ENCODE results near the gene SDC3.
"Not testable (repeated sequence)": the region's sequence is repeated elsewhere in the genome, so short reads cannot be mapped to it uniquely, and the experiment has no call there.

The SDC3 gene, protein sequence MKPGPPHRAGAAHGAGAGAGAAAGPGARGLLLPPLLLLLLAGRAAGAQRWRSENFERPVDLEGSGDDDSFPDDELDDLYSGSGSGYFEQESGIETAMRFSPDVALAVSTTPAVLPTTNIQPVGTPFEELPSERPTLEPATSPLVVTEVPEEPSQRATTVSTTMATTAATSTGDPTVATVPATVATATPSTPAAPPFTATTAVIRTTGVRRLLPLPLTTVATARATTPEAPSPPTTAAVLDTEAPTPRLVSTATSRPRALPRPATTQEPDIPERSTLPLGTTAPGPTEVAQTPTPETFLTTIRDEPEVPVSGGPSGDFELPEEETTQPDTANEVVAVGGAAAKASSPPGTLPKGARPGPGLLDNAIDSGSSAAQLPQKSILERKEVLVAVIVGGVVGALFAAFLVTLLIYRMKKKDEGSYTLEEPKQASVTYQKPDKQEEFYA

DNA sequence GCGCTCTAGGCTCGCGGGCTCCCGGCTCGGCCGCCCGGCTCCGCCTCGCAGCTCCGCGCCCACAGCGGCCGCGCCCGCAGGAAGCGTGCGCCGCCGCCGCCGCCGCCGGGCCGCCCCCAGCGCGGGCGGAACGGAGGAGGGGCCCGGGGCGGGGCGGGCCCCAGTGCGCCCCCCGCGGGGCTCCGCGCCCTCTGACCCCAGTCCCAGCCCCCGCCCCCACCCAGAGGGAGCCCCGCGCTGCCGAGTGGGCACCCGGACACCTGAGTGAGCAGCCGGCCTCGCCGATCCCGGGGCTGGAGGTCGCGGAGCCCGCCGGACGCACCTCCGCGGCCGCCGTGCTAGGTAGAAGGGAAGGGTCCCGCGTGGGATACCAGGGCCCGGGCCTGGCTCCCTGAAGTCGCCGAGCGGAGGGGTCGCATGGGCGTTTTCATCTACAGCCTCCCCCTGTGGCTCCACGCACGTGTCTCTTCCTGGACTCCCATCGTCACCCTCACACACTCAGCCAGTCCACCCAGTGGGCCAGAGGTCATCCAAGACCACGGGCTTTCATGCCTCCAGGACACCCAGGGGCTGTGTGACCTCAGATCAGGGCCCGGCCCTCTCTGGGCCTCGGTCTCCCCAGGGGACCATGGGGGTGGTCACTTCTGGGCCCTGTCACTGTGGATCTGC, at the start of gene SDC3:
TSS of gene SDC3 (minus strand) at position 63 of the 669 bp plus-strand sequence. CDS start 172 bp downstream, outside the sequence.
- H3K4me1 Mint-ChIP-seq (ENCODE audit: low read depth), result peaks cover 17% of the 10 kb centered on the region
- peak within 1 kb of the TSS; percentile 77 for H3K4me3 Mint-ChIP-seq
- no peaks in the 10 kb centered on the region for H3K9me3 Mint-ChIP-seq
- H3K27ac Mint-ChIP-seq, result peak within 1 kb of the TSS; percentile 83
- no peaks in the 10 kb centered on the region for H3K36me3 Mint-ChIP-seq (ENCODE audit: low read depth)
- H3K27me3 Mint-ChIP-seq, result peaks cover 46% of the 10 kb centered on the region

DNA sequence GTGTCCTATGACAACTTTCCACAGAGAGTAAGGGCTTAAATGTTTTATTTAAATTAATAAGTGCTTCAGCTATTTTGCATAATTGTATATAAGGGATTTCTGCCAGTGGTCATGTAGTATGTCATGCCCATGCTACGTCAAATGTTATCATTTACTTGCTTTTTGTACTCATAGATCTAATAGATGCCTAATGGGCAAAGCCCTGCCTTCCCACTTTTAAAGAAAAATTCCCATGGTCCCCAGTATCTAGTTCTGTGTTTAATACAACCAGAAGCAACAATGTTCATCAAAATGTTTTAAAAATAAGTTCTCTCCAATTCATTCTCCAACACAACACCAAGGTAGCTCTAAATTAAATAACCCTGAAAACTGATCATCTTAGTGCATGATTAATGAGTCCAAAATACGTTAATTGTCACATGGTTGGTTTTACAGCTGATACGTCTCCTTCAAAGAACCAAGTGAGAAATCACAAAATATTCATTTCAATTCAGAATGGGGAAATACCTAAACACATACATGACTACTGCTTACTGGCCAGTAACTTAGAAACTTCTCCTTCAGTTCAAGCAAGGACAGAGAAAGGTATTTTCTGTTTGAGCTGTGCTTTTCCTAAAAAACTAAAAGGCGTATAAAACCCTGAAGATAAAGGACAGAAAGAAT, 49.1 kb upstream of the SDC3 start:
- Mint-ChIP-seq H3K4me3 (no peak overlapping the region), H3K27me3 (no peaks in the 10 kb centered on the region), H3K9me3 (no peaks in the 10 kb centered on the region), H3K4me1 (ENCODE audit: low read depth) (peaks cover 17% of the 10 kb centered on the region), H3K36me3 (ENCODE audit: low read depth) (peaks cover 69% of the 10 kb centered on the region), H3K27ac (no peak overlapping the region)

DNA sequence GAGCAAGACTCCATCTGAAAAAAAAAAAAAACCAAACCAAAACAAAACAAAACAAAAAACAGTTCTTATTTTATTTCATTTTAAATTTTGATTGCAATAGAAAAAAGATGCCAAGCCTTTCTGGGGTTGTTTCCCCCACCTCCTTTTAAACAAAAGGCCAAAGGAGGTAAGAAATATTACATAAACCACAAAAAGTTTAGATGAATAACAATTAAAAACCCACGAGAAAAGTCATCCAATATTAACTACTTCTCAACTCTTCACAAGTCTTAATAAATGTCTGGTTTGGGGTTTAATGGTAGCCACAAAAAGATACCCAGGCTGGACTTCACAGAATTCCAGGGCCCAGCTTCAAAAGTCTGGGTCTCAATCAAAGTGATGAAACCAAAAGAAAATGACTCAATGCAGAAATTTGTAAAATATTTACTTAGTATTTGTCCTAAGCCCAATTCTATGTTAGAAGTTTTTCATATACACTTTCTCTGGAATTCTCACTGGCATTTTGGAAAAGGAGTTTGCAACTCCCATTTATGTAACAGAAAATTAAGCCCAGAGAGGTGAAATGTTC, 47.0 kb upstream of the SDC3 start:
- H3K36me3 Mint-ChIP-seq (ENCODE audit: low read depth), result peaks cover 77% of the 10 kb centered on the region
- no peaks in the 10 kb centered on the region for H3K9me3 Mint-ChIP-seq
- no peaks in the 10 kb centered on the region for H3K27me3 Mint-ChIP-seq
- no peak overlapping the region for H3K27ac Mint-ChIP-seq
- H3K4me3 Mint-ChIP-seq, result no peak overlapping the region
- H3K4me1 Mint-ChIP-seq (ENCODE audit: low read depth), result peaks cover 22% of the 10 kb centered on the region

DNA sequence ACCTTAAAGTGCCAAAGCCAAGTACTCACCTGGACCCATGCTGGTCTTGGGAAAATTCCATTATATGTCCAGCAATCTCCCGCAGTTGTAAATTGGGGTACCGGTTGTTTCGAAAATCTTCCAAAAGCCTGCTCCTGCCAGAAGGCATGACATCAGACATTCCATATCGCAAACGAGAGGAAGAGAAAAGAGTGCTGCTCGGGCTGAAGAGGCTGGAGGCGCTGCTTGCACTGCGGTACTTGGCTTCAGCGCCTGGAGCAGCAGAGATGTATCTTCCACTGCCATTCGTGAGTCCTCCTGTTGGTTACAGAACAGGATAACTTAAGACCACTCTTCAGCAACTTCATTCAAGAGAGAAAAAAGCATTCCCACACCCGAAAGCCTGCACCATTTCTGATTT, 45.1 kb upstream of the SDC3 start:
- no peak overlapping the region for H3K4me3 Mint-ChIP-seq
- H3K9me3 Mint-ChIP-seq, result no peaks in the 10 kb centered on the region
- H3K27ac Mint-ChIP-seq, result no peak overlapping the region
- peaks cover 16% of the 10 kb centered on the region for H3K4me1 Mint-ChIP-seq (ENCODE audit: low read depth)
- H3K36me3 Mint-ChIP-seq (ENCODE audit: low read depth), result peaks cover 75% of the 10 kb centered on the region
- no peaks in the 10 kb centered on the region for H3K27me3 Mint-ChIP-seq

DNA sequence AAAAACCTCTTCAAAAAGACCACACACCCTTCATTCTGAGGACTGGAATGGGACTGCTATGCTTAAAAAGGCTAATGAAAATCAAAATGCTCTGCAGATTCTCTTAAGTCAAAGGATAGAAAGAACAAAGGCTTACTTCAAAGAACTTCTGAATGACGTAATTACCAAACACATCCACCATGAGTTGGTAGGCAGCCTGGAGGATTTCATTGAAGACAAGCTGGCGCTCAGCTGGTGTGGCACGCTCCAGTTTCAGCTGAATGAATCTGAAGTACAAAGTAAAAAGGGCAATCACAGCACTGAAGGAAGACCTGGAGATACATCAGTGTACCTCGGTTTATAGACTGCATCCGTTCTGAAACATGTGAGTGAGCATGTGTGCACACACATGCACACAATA, 43.5 kb upstream of the SDC3 start:
- Mint-ChIP-seq H3K36me3 (ENCODE audit: low read depth) (peaks cover 76% of the 10 kb centered on the region), H3K9me3 (no peaks in the 10 kb centered on the region), H3K27ac (no peak overlapping the region), H3K4me3 (no peak overlapping the region), H3K27me3 (no peaks in the 10 kb centered on the region), H3K4me1 (ENCODE audit: low read depth) (peaks cover 8% of the 10 kb centered on the region)

DNA sequence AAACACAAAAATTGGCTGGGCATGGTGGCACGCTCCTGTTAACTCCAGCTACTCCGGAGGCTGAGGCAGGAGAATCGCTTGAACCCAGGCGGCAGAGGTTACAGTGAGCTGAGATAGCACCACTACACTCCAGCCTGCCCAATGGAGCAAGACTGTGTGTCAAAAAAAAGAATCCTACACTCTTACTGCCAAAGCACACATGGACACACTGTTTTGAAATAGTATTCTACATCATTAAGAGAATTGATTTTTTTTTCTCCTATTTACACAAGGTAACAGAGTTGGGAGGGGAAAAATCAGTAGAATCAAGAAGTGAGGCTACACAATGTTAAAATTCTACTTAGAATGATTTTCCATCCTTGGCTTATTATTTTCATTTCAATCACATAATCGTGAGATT, 42.1 kb upstream of the SDC3 start:
- no peaks in the 10 kb centered on the region for H3K9me3 Mint-ChIP-seq
- peaks cover 78% of the 10 kb centered on the region for H3K36me3 Mint-ChIP-seq (ENCODE audit: low read depth)
- no peak overlapping the region for H3K27ac Mint-ChIP-seq
- H3K4me3 Mint-ChIP-seq, result no peak overlapping the region
- H3K4me1 Mint-ChIP-seq (ENCODE audit: low read depth), result peaks cover 8% of the 10 kb centered on the region
- H3K27me3 Mint-ChIP-seq, result no peaks in the 10 kb centered on the region

DNA sequence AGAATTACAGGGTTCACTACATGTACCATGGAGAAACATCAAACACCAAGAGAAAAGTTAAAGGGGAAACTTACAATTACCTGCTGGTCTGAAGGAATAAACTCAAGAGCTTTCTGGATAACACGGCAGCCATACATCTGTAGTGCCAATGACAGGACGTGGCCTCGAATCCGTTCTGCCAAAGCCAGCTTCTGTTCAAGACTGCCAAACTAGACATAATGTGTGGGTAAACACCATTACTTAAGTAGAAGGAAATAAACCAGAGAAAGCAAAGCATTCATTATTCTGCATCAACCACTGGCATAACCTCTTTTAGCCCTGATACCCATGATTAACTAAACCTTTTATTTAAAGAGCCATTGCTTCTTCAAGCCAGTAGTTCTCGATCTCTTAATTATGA, 41.5 kb upstream of the SDC3 start:
- Mint-ChIP-seq H3K27me3 (no peaks in the 10 kb centered on the region), H3K4me3 (no peak overlapping the region), H3K36me3 (ENCODE audit: low read depth) (peaks cover 84% of the 10 kb centered on the region), H3K9me3 (no peaks in the 10 kb centered on the region), H3K4me1 (ENCODE audit: low read depth) (peaks cover 8% of the 10 kb centered on the region), H3K27ac (no peak overlapping the region)

DNA sequence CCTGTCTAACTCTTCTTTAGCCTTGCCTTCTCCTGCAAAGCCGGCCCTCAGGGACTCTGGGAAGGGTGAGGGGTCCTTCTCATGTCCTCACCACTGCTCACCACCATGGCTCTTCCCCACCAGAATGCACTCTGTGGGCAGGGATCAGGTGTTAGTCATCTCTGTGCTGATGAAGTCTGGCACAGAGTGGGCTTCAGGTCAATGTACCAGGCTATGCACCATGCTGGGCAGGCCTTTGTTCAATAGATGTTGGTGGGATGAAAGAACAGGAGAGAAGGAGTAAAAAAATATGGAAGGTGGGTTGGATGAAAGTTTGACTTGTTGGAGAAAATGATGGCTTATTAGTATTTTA, 40.9 kb upstream of the SDC3 start:
- H3K36me3 Mint-ChIP-seq (ENCODE audit: low read depth), result peaks cover 85% of the 10 kb centered on the region
- not testable (repeated sequence) for H3K4me3 Mint-ChIP-seq; H3K27me3 Mint-ChIP-seq; H3K9me3 Mint-ChIP-seq; H3K27ac Mint-ChIP-seq; H3K4me1 Mint-ChIP-seq (ENCODE audit: low read depth)

DNA sequence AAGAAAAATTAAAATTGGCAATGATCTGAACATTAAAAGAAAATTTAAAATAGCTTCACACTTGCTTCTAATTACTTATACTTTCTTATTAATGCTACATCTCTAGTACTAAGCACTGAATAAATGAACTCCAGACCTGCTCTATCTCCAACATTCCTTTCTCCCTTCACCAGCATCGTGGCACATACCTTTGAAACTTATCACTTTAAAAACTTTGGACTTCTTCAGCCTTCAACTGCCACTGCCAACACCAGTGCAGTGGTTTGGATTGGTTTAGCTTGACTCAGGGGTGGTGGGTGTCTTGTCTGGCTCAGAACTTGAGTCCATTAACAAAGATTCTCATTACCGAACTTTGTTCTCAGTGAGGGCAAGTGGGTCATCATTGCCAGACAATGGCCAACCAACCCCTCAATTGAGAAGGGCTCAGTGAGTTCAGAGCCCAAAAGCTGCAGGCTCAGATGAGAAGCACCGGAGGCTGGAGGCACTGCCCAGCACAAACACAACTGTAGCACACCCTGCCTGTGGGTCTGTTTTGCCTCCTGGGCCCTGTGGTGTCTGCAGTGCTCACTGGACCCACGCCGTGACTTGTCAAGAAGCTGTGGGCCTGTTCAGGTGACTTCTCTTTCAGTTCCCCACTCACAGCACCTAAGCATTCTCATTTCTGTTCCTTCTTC, 40.4 kb upstream of the SDC3 start:
- H3K4me3 Mint-ChIP-seq; H3K27ac Mint-ChIP-seq; H3K27me3 Mint-ChIP-seq; H3K4me1 Mint-ChIP-seq (ENCODE audit: low read depth); H3K9me3 Mint-ChIP-seq: not testable (repeated sequence)
- H3K36me3 Mint-ChIP-seq (ENCODE audit: low read depth), result peaks cover 85% of the 10 kb centered on the region

DNA sequence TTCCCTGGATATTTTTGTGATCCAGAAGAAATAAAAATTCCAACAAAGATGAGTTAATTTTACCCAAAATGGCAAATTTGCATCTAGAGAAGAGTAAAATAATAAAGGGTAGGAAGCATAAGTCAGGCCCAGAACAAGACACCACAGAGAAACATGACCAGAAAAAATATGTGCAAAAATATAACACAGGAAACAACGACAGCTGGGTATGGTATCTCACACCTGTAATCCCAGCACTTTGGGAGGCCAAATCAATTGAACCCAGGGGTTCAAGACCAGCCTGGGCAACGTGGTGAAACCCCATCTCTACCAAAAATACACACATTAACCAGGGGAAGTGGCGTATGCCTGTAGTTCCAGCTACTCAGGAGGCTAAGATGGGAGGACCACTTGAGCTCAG, 39.7 kb upstream of the SDC3 start:
- Mint-ChIP-seq H3K27ac (peak overlapping the region; percentile 45), H3K4me3 (no peak overlapping the region), H3K9me3 (no peaks in the 10 kb centered on the region), H3K4me1 (ENCODE audit: low read depth) (peaks cover 8% of the 10 kb centered on the region), H3K27me3 (no peaks in the 10 kb centered on the region), H3K36me3 (ENCODE audit: low read depth) (peaks cover 86% of the 10 kb centered on the region)

DNA sequence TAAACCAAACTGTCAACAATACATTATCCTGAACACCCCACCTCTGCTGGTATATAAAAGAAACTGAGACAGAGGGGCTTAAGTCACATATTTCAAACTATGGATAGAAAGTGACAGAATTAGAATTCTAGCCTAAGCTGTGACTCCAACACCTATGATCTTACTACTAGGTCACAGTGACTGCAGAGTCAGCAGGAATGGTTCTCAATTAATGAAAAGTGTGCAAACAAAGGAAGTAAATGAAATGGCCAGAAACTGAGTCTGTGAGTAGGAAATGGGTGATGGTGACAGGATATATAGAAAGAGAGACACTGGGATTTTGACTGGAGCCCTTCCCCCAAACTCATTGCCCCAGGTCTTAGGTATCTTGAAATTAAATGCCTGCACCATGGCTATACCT, 38.7 kb upstream of the SDC3 start:
- no peak overlapping the region for H3K27ac Mint-ChIP-seq
- peaks cover 5% of the 10 kb centered on the region for H3K4me1 Mint-ChIP-seq (ENCODE audit: low read depth)
- no peaks in the 10 kb centered on the region for H3K9me3 Mint-ChIP-seq
- H3K4me3 Mint-ChIP-seq, result no peak overlapping the region
- no peaks in the 10 kb centered on the region for H3K27me3 Mint-ChIP-seq
- peaks cover 84% of the 10 kb centered on the region for H3K36me3 Mint-ChIP-seq (ENCODE audit: low read depth)

DNA sequence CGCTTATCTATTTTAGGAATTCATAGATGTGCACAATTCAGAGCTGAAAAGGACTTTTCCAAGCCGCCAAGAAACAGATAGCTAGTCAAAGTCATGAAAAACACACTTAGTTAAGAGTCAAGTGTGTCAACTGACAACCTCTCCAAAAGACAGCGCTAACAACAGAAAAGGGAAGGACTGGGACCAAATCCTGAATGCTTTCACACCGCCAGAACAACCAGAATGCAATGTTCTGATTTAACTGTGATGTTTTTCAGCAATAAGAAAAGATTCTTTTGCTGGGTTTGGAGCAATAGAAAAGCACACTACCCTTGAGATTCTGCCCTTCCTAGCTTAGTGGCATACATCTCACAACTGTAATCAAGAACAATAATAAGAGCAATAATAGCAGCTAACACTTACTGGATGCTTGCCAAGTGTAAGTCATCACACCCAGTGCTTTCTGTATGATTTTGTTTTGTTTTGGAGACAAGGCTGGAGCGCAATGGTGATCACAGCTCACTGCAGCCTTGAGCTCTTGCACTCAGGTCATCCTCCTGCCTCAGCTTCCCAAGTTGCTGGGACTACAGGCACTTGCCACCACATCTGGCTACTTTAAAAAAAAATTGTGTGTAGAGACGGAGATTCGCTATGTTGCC, 33.9 kb upstream of the SDC3 start:
- H3K36me3 Mint-ChIP-seq (ENCODE audit: low read depth), result peaks cover 72% of the 10 kb centered on the region
- no peaks in the 10 kb centered on the region for H3K27me3 Mint-ChIP-seq
- H3K27ac Mint-ChIP-seq, result no peak overlapping the region
- no peak overlapping the region for H3K4me3 Mint-ChIP-seq
- no peaks in the 10 kb centered on the region for H3K4me1 Mint-ChIP-seq (ENCODE audit: low read depth)
- H3K9me3 Mint-ChIP-seq, result no peaks in the 10 kb centered on the region

DNA sequence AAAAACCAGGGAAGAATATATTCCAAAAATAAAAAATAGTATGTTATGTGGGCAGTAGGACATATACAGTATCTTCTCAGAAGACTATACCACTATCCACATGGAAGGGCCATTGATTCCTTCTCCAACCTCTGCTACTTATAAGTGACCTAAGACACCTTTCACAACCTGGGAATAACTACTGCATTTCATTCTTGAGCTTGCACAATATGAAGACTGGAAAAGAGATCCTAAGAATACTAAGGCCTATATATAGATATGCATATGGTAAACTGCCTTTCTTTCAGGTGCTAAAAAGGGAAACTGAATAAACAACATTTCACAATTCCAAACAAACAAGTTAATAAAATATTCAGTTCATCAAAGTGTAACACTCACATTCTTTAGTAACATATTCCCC, 32.0 kb upstream of the SDC3 start:
- no peak overlapping the region for H3K4me3 Mint-ChIP-seq
- no peaks in the 10 kb centered on the region for H3K27me3 Mint-ChIP-seq
- H3K27ac Mint-ChIP-seq, result peak overlapping the region; percentile 14
- H3K36me3 Mint-ChIP-seq (ENCODE audit: low read depth), result peaks cover 72% of the 10 kb centered on the region
- H3K9me3 Mint-ChIP-seq, result no peaks in the 10 kb centered on the region
- H3K4me1 Mint-ChIP-seq (ENCODE audit: low read depth), result no peaks in the 10 kb centered on the region

DNA sequence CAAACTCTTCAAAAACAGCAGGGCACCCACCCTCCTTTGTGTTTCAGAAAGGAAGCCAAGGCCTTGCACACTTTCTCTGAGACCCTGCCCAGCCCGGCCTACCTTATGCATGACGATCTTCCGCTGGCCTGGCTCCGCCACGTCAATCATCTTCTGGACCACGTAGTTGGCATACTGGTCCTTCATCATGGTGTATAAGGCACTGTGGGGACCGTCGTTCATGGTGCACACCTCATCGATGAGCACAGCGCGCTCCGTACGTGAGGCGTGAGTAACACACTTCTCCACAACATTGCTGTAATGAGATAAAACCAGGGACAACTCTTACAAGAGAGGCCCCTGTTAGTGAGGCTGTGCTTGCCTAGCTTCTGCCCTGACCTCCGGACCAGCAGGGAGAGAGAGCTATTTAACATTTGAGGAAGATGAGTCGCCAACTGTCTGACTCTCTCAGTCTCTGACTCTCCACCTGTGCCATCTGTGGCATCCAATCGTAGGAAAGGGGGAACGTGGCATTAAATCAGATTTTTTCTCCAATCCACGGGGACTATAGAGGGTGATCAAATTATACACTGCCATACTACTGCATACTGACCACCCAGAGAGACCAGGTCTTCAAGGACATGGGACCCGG, 28.1 kb upstream of the SDC3 start:
- Mint-ChIP-seq H3K9me3 (no peaks in the 10 kb centered on the region), H3K27me3 (no peaks in the 10 kb centered on the region), H3K4me1 (ENCODE audit: low read depth) (no peaks in the 10 kb centered on the region), H3K4me3 (no peak overlapping the region), H3K27ac (no peak overlapping the region), H3K36me3 (ENCODE audit: low read depth) (peaks cover 71% of the 10 kb centered on the region)
